ENCODE data around the gene ACAD8.

- TF ChIP-seq, protein P1, sequence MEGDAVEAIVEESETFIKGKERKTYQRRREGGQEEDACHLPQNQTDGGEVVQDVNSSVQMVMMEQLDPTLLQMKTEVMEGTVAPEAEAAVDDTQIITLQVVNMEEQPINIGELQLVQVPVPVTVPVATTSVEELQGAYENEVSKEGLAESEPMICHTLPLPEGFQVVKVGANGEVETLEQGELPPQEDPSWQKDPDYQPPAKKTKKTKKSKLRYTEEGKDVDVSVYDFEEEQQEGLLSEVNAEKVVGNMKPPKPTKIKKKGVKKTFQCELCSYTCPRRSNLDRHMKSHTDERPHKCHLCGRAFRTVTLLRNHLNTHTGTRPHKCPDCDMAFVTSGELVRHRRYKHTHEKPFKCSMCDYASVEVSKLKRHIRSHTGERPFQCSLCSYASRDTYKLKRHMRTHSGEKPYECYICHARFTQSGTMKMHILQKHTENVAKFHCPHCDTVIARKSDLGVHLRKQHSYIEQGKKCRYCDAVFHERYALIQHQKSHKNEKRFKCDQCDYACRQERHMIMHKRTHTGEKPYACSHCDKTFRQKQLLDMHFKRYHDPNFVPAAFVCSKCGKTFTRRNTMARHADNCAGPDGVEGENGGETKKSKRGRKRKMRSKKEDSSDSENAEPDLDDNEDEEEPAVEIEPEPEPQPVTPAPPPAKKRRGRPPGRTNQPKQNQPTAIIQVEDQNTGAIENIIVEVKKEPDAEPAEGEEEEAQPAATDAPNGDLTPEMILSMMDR (IDR thresholded peaks at IDR 0.05; ENCODE audit: low read depth, low read length) = no peak
- TF ChIP-seq, protein P2, sequence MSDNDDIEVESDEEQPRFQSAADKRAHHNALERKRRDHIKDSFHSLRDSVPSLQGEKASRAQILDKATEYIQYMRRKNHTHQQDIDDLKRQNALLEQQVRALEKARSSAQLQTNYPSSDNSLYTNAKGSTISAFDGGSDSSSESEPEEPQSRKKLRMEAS (IDR thresholded peaks at IDR 0.05; ENCODE audit: low read depth, low read length) = no peak
- TF ChIP-seq MYC (IDR thresholded peaks at IDR 0.05; ENCODE audit: low read depth, low read length) (no peak), POLR2A (IDR thresholded peaks at IDR 0.05; ENCODE audit: extremely low read depth, insufficient read length) (no peak)
These were observed 19.3 kb downstream of the ACAD8 start for GRCh38 chr11:134272381-134273316.

Measured in NB4 (cell line).